AG04450 (cell line): Measurements from ENCODE around the gene NOTUM. TPM values are rescaled to one million over a fixed set of nuclear protein-coding genes. Genes with fewer than 3 reads are reported as not detected.

Source experiments
- CTCF ChIA-PET: fragments of 300-600, 350-600 bp; formaldehyde crosslinking; extraction: SDS; loops from one replicate; lab custom pipeline; 2022; ENCODE audit warnings: antibody characterized with exemption, inconsistent platforms; lab: Charles Lee
- POLR2A ChIA-PET: fragments of 350-600 bp; formaldehyde crosslinking; extraction: SDS; loops from one replicate; lab custom pipeline; 2021; ENCODE audit warnings: antibody characterized with exemption, inconsistent platforms; lab: Yijun Ruan, JAX
- DNase-seq: peaks from one replicate; pipeline ENCODE4 v3.0.0-alpha.2; 2011; ENCODE audit warnings: low read depth, low spot score
- H3K27ac ChIP-seq: one replicate; pipeline ENCODE4 v1.5.1; 2012; ENCODE audit warnings: low read depth, low read length, control low read depth
- H3K27me3 ChIP-seq: one replicate; pipeline ENCODE4 v1.6.0; 2012; ENCODE audit warnings: low read length; ENCODE audit not compliant: control insufficient read depth, insufficient read depth
- H3K4me3 ChIP-seq: 2 replicates; pipeline ENCODE4 v1.5.1; 2011; ENCODE audit warnings: mild to moderate bottlenecking, low read depth, low read length, control low read depth
- H3K9me3 ChIP-seq: 2 replicates; pipeline ENCODE4 v1.5.1; 2012; ENCODE audit warnings: low read length; ENCODE audit not compliant: control insufficient read depth, insufficient read depth
- CTCF ChIP-seq: IDR thresholded peaks from 2 replicates; pipeline ENCODE4 v1.5.1; 2011; ENCODE audit warnings: low read depth, low read length, control low read depth, inconsistent platforms
- polyA plus RNA-seq: library from polyadenylated mRNA; depleted of rRNA; stranded (reverse); fragments of >200 nt; gene quantifications from 2 replicates; pipeline ENCODE4 v1.2.3, GENCODE V29; 2011

NOTUM gene
- polyA plus RNA-seq, 1 experiment, result not detected

GRCh38 chr17:81916234-81917001 is 44.6 kb downstream of the NOTUM start:
- ChIA-PET POLR2A (interaction anchor here (0.6 to 1.4 kb wide), 3 partner anchors 11 to 55 kb away, joined by 3 to 9 read pairs (median 6); partner anchors contain the start of gene MAFG), CTCF (no interaction called here)
- Histone ChIP-seq H3K9me3 (peaks cover 4% of the 10 kb centered on the region; the same call in 1 of the 2 replicates), H3K27me3 (no peaks in the 10 kb centered on the region), H3K27ac (peak overlapping the region; percentile 21), H3K4me3 (peak overlapping the region; percentile 73)
- TF ChIP-seq CTCF, result no peak
- peak; percentile 23 for DNase-seq

GRCh38 chr17:81915331-81915730 is 45.7 kb downstream of the NOTUM start:
- CTCF ChIA-PET, result no interaction called here
- DNase-seq, result no peak
- Histone ChIP-seq H3K4me3 (no peak overlapping the region), H3K9me3 (peaks cover 4% of the 10 kb centered on the region; the same call in 1 of the 2 replicates), H3K27ac (no peak overlapping the region), H3K27me3 (no peaks in the 10 kb centered on the region)
- POLR2A ChIA-PET, result no interaction called here
- TF ChIP-seq CTCF, result no peak

- TF ChIP-seq CTCF, result no peak
- POLR2A ChIA-PET, result interaction anchor here (0.6 kb wide), 1 partner anchor 33 kb away, joined by 3 read pairs; no protein-coding TSS in a partner anchor
- H3K27ac ChIP-seq, result no peak overlapping the region
- peaks cover 4% of the 10 kb centered on the region; the same call in 1 of the 2 replicates for H3K9me3 ChIP-seq
- CTCF ChIA-PET, result no interaction called here
- no peaks in the 10 kb centered on the region for H3K27me3 ChIP-seq
- H3K4me3 ChIP-seq, result no peak overlapping the region
- DNase-seq, result no peak
Measured at GRCh38 chr17:81914103-81914850, 46.7 kb downstream of the NOTUM start.

- CTCF ChIA-PET, result no interaction called here
- Histone ChIP-seq H3K9me3 (peaks cover 4% of the 10 kb centered on the region; the same call in 1 of the 2 replicates), H3K27ac (no peak overlapping the region), H3K27me3 (no peaks in the 10 kb centered on the region), H3K4me3 (no peak overlapping the region)
- POLR2A ChIA-PET, result interaction anchor here (0.6 to 2.0 kb wide), 3 partner anchors 13 to 32 kb away, joined by 3 to 7 read pairs (median 6); no protein-coding TSS in a partner anchor
- no peak for TF ChIP-seq CTCF
- DNase-seq, result no peak
Measured at GRCh38 chr17:81913394-81914102, 47.4 kb downstream of the NOTUM start.
